Natural killer cell (primary cell): ENCODE results near the gene IL1R1. TPM values are rescaled to one million over a fixed set of nuclear protein-coding genes. Genes with fewer than 3 reads are reported as not detected.

Experiments used
- ATAC-seq, 3 donors: fragments of 150-1000 bp in 2 of 3; fragments of 200-7000 bp in 1 of 3; cut with Tn5 transposase; 1 replicate in 1 of 3; 2 replicates in 2 of 3; pipeline ENCODE4 v1.10.0; 2021; ENCODE audit warnings: mild to moderate bottlenecking in 2 of 3, moderate library complexity in 2 of 3
- DNase-seq, 2 donors: peaks; one replicate each; pipeline versions ENCODE4 v3.0.0 to v3.0.0-alpha.2; 2013 to 2021; ENCODE audit warnings: mixed read lengths in 1 of 2
- H3K27ac ChIP-seq: one replicate; pipeline ENCODE4 v1.5.1; 2013; ENCODE audit warnings: mild to moderate bottlenecking, low read length
- H3K27me3 ChIP-seq: one replicate; pipeline ENCODE4 v1.6.1; 2013; ENCODE audit warnings: low read length; ENCODE audit not compliant: control insufficient read depth, insufficient read depth
- H3K36me3 ChIP-seq: one replicate; pipeline ENCODE4 v1.6.1; 2013; ENCODE audit warnings: low read length; ENCODE audit not compliant: control insufficient read depth, insufficient read depth
- H3K4me1 ChIP-seq: one replicate; pipeline ENCODE4 v1.6.1; 2013; ENCODE audit warnings: low read length; ENCODE audit not compliant: control insufficient read depth, insufficient read depth
- H3K4me3 ChIP-seq: one replicate; pipeline ENCODE4 v1.5.1; 2013; ENCODE audit warnings: low read length
- H3K9me3 ChIP-seq: one replicate; pipeline ENCODE4 v1.6.1; 2013; ENCODE audit warnings: low read length; ENCODE audit not compliant: control insufficient read depth, insufficient read depth
- H3K27ac Mint-ChIP-seq, 2 donors: one replicate each; pipeline ENCODE4 v1.8.0; 2022; ENCODE audit warnings: mild to moderate bottlenecking in 2 of 2, mixed read lengths in 2 of 2, moderate library complexity in 1 of 2
- H3K27me3 Mint-ChIP-seq, 2 donors: one replicate each; pipeline ENCODE4 v1.8.0; 2022; ENCODE audit warnings: low read depth in 2 of 2, mixed read lengths in 2 of 2
- H3K36me3 Mint-ChIP-seq: one replicate; pipeline ENCODE4 v1.8.0; 2022; ENCODE audit warnings: mixed read lengths
- H3K4me1 Mint-ChIP-seq, 2 donors: one replicate each; pipeline ENCODE4 v1.8.0; 2022; ENCODE audit warnings: mixed read lengths in 2 of 2
- H3K4me3 Mint-ChIP-seq: one replicate; pipeline ENCODE4 v1.8.0; 2022; ENCODE audit warnings: mild to moderate bottlenecking, moderate library complexity, mixed read lengths
- H3K9me3 Mint-ChIP-seq, 2 donors: one replicate each; pipeline ENCODE4 v1.8.0; 2022; ENCODE audit warnings: mixed read lengths in 2 of 2
- WGBS: methylation state at CpG from one replicate; pipeline ENCODE4 v1.1.7; 2013; ENCODE audit warnings: missing lambda C conversion rate; ENCODE audit not compliant: insufficient coverage; 5-methylcytosine and 5-hydroxymethylcytosine counted together
- intact Hi-C: fragments of 100-400 bp; cut with micrococcal nuclease; formaldehyde crosslinking; loops from one replicate; pipeline ENCODE4 v1.14.2; 2022
- total RNA-seq, 4 donors: library from RNA; stranded (reverse); fragments of 120-200 nt in 1 of 4; gene quantifications; one replicate each; pipeline versions ENCODE4 v1.2.3 to v1.2.4, GENCODE V29; 2013 to 2022
- TF ChIP-seq, protein P1 (sequence below): fragments of 200-600 bp; IDR thresholded peaks from one replicate; pipeline ENCODE4 v1.8.0; 2022; ENCODE audit warnings: antibody characterized with exemption

IL1R1 gene
- total RNA-seq, 3 donors from 2014 or later (not counting 1 experiment from before 2014, with no cell fraction given): 0.45 to 3.1 (median 0.68) TPM

DNA sequence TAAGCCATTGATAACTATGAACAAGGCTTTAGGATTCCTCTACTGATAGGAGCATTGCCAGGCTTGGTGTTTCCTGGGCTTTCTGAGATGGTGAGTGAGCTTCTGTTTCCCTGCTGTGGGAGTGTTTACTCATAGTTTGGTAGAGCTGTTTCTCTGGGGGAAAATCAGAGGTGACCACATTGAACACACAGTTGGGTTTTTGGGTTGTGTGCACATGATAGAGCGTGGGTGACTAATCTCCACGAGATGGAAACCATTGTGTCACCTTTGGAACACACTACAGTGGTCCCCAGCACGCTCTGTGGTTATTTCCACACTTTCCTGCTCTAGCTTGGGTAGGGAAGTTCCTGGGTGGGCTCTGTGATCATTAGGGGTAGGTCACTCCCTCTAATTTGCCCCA, 5.4 kb downstream of the IL1R1 start:
- 24% methylated on average over 3 of the region's 3 CpGs for WGBS
- Histone ChIP-seq H3K27ac (no peak overlapping the region), H3K4me1 (peaks cover 8% of the 10 kb centered on the region), H3K27me3 (peaks cover 9% of the 10 kb centered on the region), H3K36me3 (no peaks in the 10 kb centered on the region), H3K9me3 (peaks cover 44% of the 10 kb centered on the region), H3K4me3 (no peak overlapping the region)
- TF ChIP-seq, protein P1, sequence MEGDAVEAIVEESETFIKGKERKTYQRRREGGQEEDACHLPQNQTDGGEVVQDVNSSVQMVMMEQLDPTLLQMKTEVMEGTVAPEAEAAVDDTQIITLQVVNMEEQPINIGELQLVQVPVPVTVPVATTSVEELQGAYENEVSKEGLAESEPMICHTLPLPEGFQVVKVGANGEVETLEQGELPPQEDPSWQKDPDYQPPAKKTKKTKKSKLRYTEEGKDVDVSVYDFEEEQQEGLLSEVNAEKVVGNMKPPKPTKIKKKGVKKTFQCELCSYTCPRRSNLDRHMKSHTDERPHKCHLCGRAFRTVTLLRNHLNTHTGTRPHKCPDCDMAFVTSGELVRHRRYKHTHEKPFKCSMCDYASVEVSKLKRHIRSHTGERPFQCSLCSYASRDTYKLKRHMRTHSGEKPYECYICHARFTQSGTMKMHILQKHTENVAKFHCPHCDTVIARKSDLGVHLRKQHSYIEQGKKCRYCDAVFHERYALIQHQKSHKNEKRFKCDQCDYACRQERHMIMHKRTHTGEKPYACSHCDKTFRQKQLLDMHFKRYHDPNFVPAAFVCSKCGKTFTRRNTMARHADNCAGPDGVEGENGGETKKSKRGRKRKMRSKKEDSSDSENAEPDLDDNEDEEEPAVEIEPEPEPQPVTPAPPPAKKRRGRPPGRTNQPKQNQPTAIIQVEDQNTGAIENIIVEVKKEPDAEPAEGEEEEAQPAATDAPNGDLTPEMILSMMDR: no peak
- Mint-ChIP-seq H3K9me3 (peaks cover 3 to 8% of the 10 kb centered on the region in 2 donors), H3K4me1 (peaks cover 4 to 10% of the 10 kb centered on the region in 2 donors), H3K27me3 (peaks cover 20 to 24% of the 10 kb centered on the region in 2 donors), H3K27ac (no peak overlapping the region), H3K4me3 (no peak overlapping the region), H3K36me3 (peaks cover 9% of the 10 kb centered on the region)
- ATAC-seq (peak in 2 of 3 donors; percentile 21 to 52), DNase-seq (peak in 1 of 2 donors; percentile 8)
- intact Hi-C loops: no loop called here

DNA sequence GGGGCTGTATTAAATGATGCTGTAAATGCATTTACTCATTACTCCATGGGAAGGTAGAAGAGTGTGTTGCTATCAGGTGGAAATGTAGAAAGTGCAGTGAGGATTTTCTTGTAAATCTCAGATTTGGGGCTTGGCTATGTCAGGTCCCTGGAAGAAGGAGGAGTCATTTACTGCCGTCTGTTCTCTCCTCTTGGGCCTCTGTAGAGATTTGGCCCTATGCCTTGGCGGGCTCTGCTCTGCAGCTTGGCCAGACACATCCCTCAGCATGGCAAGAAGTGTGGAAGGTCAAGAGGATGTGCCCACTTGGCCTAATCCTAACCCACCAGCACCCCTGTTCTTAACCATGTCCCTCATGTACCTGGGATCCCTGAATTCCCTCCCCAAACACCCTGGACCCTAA, 6.7 kb downstream of the IL1R1 start:
- Histone ChIP-seq H3K36me3 (no peaks in the 10 kb centered on the region), H3K4me1 (no peaks in the 10 kb centered on the region), H3K4me3 (no peak overlapping the region), H3K27me3 (no peaks in the 10 kb centered on the region), H3K27ac (no peak overlapping the region), H3K9me3 (peaks cover 44% of the 10 kb centered on the region)
- TF ChIP-seq, protein P1: no peak
- H3K4me1 Mint-ChIP-seq: peaks cover 0 to 6% of the 10 kb centered on the region in 2 donors
- DNase-seq (no peak), ATAC-seq (no peak)
- peaks cover 3 to 8% of the 10 kb centered on the region in 2 donors for H3K9me3 Mint-ChIP-seq
- peaks cover 14 to 16% of the 10 kb centered on the region in 2 donors for H3K27me3 Mint-ChIP-seq
- 95% methylated on average over 2 of the region's 2 CpGs for WGBS
- peaks cover 9% of the 10 kb centered on the region for H3K36me3 Mint-ChIP-seq
- no peak overlapping the region for H3K27ac Mint-ChIP-seq
- intact Hi-C loops: no loop called here
- H3K4me3 Mint-ChIP-seq: no peak overlapping the region

DNA sequence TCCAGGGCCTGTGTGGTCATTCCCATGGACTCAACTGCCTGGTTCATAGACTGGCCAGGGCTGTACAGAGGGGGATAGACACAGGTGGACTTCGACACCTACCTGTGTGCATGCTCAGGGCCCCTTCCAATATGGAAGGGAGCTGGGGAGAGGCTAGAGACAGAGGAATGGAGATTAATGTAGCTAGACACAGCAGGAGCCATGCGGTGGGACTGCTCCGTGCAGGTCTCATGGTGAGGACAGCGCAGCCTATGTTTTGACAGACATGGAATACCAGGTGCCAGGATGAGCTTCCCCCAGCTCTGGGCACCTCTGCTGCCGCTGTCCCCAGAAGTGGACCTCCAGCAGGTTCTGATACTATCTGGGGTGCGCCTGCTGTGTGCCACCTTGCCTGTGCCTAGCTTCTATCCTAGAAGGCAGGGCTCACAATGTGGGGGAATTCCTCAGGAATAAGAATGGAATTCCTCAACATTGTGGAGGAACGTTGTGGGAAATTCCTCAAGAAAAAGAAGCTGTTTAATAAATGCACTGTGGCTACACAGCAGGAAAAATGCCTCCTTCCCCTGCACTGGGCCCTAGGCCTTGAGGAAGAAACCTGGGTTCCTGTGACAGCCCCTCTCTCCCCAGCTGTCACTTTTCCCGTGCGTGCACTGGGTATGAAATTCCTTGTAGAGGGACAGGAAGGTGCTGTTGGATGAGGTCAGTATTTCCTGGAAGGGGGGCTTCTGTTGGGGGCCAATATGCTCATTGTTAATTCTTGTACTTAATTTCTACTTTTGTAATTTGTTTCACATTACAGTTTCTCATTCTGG, 7.3 kb downstream of the IL1R1 start:
- WGBS: 96% methylated on average over 7 of the region's 9 CpGs
- H3K4me3 ChIP-seq: no peak overlapping the region
- no peaks in the 10 kb centered on the region for H3K4me1 ChIP-seq
- H3K9me3 ChIP-seq: peaks cover 39% of the 10 kb centered on the region
- no peak overlapping the region for H3K27ac ChIP-seq
- TF ChIP-seq, protein P1: no peak
- H3K4me3 Mint-ChIP-seq: no peak overlapping the region
- intact Hi-C loops: no loop called here
- no peak overlapping the region for H3K27ac Mint-ChIP-seq
- H3K36me3 Mint-ChIP-seq: peaks cover 9% of the 10 kb centered on the region
- H3K4me1 Mint-ChIP-seq: peaks cover 0 to 6% of the 10 kb centered on the region in 2 donors
- no peaks in the 10 kb centered on the region for H3K27me3 ChIP-seq
- DNase-seq (no peak), ATAC-seq (no peak)
- H3K9me3 Mint-ChIP-seq: peaks cover 3 to 7% of the 10 kb centered on the region in 2 donors
- no peaks in the 10 kb centered on the region for H3K36me3 ChIP-seq
- peaks cover 10 to 13% of the 10 kb centered on the region in 2 donors for H3K27me3 Mint-ChIP-seq
